ENCODE results near the gene BCL11B.

Gene BCL11B

DNA sequence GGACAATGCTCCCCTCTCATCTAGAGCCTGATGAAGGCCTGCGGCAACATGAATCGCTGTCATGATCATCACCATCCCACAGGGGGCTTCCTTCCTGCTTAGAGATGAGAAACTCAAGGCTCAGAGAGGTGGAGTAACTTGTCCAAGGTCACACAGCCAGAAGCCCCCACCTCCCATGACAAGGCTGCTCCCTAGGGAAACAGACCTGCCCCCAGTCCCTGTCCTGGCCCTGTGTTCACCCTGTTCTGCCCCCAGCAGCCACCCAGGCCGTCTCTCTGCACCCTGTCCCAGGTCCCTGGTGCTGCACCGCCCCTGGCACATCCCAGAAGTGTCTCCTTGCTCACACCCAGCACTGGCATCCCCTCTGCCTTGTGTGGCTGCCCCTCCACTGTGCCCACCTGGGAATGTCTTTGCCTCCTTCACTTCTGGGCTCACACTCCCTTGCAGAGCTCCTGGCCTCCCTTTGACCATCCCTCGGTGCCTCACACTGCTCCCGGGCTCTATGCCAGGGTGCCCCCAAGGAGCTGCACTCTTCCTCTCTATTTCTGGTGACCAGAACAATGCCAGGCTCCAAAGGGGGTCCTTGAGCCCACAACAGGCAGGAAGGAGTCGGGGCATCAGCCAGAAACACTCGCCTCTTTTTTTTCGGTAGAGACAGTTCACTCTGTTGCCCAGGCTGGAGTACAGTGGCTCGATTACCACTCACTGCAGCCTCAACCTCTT lies 70.5 kb downstream of the BCL11B start:
- Histone ChIP-seq H3K4me1 (ENCODE audit: low read depth, poor library complexity, severe bottlenecking) (peaks cover 4% of the 10 kb centered on the region), H3K27me3 (ENCODE audit: insufficient read depth, low read depth) (no peaks in the 10 kb centered on the region), H2AFZ (ENCODE audit: low read depth) (no peak overlapping the region), H3K9ac (no peak overlapping the region), H3K4me3 (IDR thresholded peaks at IDR 0.05; ENCODE audit: insufficient read depth, low read depth, low read length) (no peak overlapping the region), H4K20me1 (ENCODE audit: insufficient read depth) (no peaks in the 10 kb centered on the region), H3K36me3 (ENCODE audit: insufficient read depth) (no peaks in the 10 kb centered on the region), H3K4me2 (no peak overlapping the region), H3K27ac (no peak overlapping the region), H3K79me2 (ENCODE audit: insufficient read depth, low read depth) (no peaks in the 10 kb centered on the region)
- TF ChIP-seq, protein P1, sequence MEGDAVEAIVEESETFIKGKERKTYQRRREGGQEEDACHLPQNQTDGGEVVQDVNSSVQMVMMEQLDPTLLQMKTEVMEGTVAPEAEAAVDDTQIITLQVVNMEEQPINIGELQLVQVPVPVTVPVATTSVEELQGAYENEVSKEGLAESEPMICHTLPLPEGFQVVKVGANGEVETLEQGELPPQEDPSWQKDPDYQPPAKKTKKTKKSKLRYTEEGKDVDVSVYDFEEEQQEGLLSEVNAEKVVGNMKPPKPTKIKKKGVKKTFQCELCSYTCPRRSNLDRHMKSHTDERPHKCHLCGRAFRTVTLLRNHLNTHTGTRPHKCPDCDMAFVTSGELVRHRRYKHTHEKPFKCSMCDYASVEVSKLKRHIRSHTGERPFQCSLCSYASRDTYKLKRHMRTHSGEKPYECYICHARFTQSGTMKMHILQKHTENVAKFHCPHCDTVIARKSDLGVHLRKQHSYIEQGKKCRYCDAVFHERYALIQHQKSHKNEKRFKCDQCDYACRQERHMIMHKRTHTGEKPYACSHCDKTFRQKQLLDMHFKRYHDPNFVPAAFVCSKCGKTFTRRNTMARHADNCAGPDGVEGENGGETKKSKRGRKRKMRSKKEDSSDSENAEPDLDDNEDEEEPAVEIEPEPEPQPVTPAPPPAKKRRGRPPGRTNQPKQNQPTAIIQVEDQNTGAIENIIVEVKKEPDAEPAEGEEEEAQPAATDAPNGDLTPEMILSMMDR (conservative IDR thresholded peaks at IDR 0.05; ENCODE audit: low read depth, low read length): no peak

DNA sequence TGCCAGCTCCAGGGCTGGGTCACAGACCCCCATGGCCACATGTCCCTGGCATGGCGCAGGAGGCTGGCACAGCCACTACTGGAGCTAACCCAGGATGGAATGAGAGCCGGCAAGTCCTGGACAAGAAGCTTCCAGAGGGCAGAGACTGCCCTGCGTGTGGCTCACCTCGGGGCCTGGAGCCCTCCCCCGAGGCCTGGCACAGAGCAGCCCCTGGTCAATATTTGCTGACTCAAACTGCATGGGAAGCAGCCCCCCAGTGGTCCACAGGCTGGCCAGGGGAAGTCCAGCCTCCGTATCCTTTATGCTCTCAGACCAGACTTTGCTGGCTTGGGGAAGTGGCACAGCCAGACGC lies 71.4 kb downstream of the BCL11B start:
- Histone ChIP-seq H3K79me2 (ENCODE audit: insufficient read depth, low read depth) (no peaks in the 10 kb centered on the region), H3K4me3 (IDR thresholded peaks at IDR 0.05; ENCODE audit: insufficient read depth, low read depth, low read length) (no peak overlapping the region), H3K4me1 (ENCODE audit: low read depth, poor library complexity, severe bottlenecking) (no peaks in the 10 kb centered on the region), H3K36me3 (ENCODE audit: insufficient read depth) (no peaks in the 10 kb centered on the region), H3K27ac (no peak overlapping the region), H4K20me1 (ENCODE audit: insufficient read depth) (no peaks in the 10 kb centered on the region), H3K27me3 (ENCODE audit: insufficient read depth, low read depth) (no peaks in the 10 kb centered on the region), H2AFZ (ENCODE audit: low read depth) (no peak overlapping the region), H3K4me2 (no peak overlapping the region), H3K9ac (no peak overlapping the region)
- TF ChIP-seq, protein P1 (conservative IDR thresholded peaks at IDR 0.05; ENCODE audit: low read depth, low read length): no peak

DNA sequence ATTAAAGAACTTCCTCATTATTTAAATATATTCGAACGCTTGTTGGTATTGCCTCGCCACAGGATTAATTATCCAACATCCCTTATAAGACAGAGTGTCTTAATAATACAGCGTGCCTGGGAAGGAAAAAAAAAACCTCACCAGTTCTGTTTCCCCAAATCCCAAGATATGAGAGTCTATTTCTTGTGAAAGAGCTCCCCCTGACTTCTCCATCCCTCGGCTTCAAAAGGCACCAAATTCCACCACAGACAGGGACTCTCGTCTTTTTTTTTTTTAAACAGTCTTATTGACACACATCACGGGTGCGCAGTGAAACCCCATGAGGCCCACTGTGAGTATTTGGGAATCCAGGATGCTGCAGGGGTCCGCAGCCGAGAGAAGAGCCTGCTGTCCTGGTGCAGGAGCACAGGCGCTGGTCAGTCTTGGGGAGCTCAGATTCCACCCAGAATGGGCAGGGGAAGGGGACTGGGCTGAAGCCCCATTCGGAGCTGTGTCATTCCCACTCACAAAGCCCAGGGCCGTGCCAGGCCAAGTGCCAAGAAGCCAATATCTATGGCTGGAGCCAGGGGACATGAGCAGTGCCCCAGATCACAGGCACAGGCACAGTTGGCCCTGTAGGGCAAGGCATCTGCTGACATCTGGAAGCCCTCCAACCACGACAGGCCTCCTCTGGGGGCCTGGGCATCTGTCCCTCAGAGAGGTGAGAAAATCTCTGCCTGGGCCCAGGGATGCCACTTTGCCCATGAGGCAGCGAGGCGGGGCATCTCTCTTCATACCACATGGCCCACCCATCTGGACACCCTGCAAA lies 71.9 kb downstream of the BCL11B start:
- no peak overlapping the region for H3K4me3 ChIP-seq (IDR thresholded peaks at IDR 0.05; ENCODE audit: insufficient read depth, low read depth, low read length)
- no peak overlapping the region for H3K4me2 ChIP-seq
- TF ChIP-seq, protein P1 (conservative IDR thresholded peaks at IDR 0.05; ENCODE audit: low read depth, low read length): no peak
- no peaks in the 10 kb centered on the region for H3K27me3 ChIP-seq (ENCODE audit: insufficient read depth, low read depth)
- H3K9ac ChIP-seq: no peak overlapping the region
- H3K27ac ChIP-seq: no peak overlapping the region
- H2AFZ ChIP-seq (ENCODE audit: low read depth): no peak overlapping the region
- no peaks in the 10 kb centered on the region for H3K4me1 ChIP-seq (ENCODE audit: low read depth, poor library complexity, severe bottlenecking)
- H4K20me1 ChIP-seq (ENCODE audit: insufficient read depth): no peaks in the 10 kb centered on the region
- H3K36me3 ChIP-seq (ENCODE audit: insufficient read depth): no peaks in the 10 kb centered on the region
- H3K79me2 ChIP-seq (ENCODE audit: insufficient read depth, low read depth): no peaks in the 10 kb centered on the region

DNA sequence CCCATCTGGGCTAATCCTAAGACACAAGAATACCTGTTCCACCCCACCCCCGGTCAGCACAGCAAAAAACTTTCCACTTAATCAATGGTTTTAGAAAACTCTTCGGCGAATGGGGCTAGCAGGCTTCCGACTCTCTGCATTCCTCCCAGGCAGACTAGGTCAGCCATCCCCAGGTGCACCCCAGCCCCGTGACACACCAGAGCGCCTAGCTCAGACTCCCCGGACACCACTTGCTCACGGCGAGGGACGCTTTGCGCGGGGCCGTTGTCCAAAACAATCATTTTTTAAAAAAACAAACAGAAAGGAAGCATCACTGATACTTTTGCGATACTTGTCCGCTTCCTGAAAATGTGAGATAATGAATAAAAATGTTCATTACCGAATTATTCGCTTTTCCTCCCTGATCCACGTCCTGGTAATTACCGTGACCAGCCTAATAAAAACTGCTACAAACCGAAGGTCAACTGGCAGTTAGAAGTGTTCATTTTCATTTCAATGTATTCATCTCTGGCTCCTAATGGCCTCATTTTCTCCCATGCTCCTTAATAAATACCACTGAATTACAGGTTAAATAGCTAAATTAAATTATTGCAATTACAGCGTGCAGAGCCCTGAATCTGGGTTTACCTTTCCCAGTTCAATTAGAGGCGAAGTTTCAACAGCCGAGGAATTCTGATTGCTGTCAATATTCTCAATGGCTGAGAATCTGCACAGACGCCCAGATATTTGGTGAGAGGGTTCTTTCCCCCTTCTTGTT lies 73.1 kb downstream of the BCL11B start:
- no peak overlapping the region for H2AFZ ChIP-seq (ENCODE audit: low read depth)
- no peak overlapping the region for H3K27ac ChIP-seq
- no peaks in the 10 kb centered on the region for H3K79me2 ChIP-seq (ENCODE audit: insufficient read depth, low read depth)
- H3K9ac ChIP-seq: no peak overlapping the region
- no peaks in the 10 kb centered on the region for H3K36me3 ChIP-seq (ENCODE audit: insufficient read depth)
- H3K4me2 ChIP-seq: no peak overlapping the region
- H3K4me1 ChIP-seq (ENCODE audit: low read depth, poor library complexity, severe bottlenecking): no peaks in the 10 kb centered on the region
- TF ChIP-seq, protein P1 (conservative IDR thresholded peaks at IDR 0.05; ENCODE audit: low read depth, low read length): no peak
- H3K27me3 ChIP-seq (ENCODE audit: insufficient read depth, low read depth): no peaks in the 10 kb centered on the region
- H3K4me3 ChIP-seq (IDR thresholded peaks at IDR 0.05; ENCODE audit: insufficient read depth, low read depth, low read length): no peak overlapping the region
- H4K20me1 ChIP-seq (ENCODE audit: insufficient read depth): no peaks in the 10 kb centered on the region

Measured in KMS-11 (cell line).